K562 (cell line): ENCODE data around the gene RAB32. TPM values are rescaled to one million over a fixed set of nuclear protein-coding genes. Genes with fewer than 3 reads are reported as not detected.
A peak's percentile ranks its signal among the peaks of the same experiment; 100 is the strongest.

ENCODE experiments used
- ADNP ChIP-seq: fragments of 200-800 bp; sonication (Bioruptor generic); IDR thresholded peaks from 2 replicates; pipeline ENCODE4 v1.6.1; 2016; ENCODE audit warnings: missing genetic modification characterization, missing compliant biosample characterization
- ATF7 ChIP-seq: fragments of 450-650 bp; IDR thresholded peaks from 2 replicates; pipeline ENCODE4 v1.7.1; 2014; ENCODE audit warnings: mild to moderate bottlenecking, moderate library complexity
- CBFA2T2 ChIP-seq: fragments of 450-650 bp; conservative IDR thresholded peaks from 2 replicates; pipeline ENCODE4 v1.6.1; 2017; ENCODE audit warnings: mild to moderate bottlenecking
- E2F3 ChIP-seq: fragments of 250-450 bp; sonication (Bioruptor Pico); IDR thresholded peaks from 2 replicates; pipeline ENCODE4 v1.4.0; 2020; ENCODE audit warnings: mild to moderate bottlenecking
- EP300 ChIP-seq: IDR thresholded peaks from 2 replicates; pipeline ENCODE4 v1.6.1; 2012; ENCODE audit warnings: low read length, improper control_type of control experiment
- MTA1 ChIP-seq: fragments of 450-650 bp; IDR thresholded peaks from 2 replicates; pipeline ENCODE4 v1.6.1; 2017; ENCODE audit warnings: borderline replicate concordance
- NCOA2 ChIP-seq, 2 experiments: fragments of 450-650 bp; IDR thresholded peaks; 2 replicates each; pipeline ENCODE4 v1.6.1; 2018; ENCODE audit warnings: mild to moderate bottlenecking in 2 of 2, moderate library complexity in 1 of 2; ENCODE audit not compliant: partially characterized antibody in 2 of 2
- NFATC3 ChIP-seq: fragments of 450-650 bp; IDR thresholded peaks from 2 replicates; pipeline ENCODE4 v1.6.1; 2017; ENCODE audit warnings: mild to moderate bottlenecking
- SMARCE1 ChIP-seq: fragments of 450-650 bp; IDR thresholded peaks from 2 replicates; pipeline ENCODE4 v1.7.1; 2016; ENCODE audit warnings: mild to moderate bottlenecking
- TOE1 ChIP-seq, 2 experiments: fragments of 450-650 bp in 1 of 2; sonication (generic) in 1 of 2; formaldehyde crosslinking in 1 of 2; IDR thresholded peaks; 2 replicates each; pipeline versions ENCODE4 v1.7.1 to v1.8.0; 2016 to 2022; ENCODE audit warnings: borderline replicate concordance in 2 of 2, mild to moderate bottlenecking in 2 of 2, antibody characterized with exemption in 1 of 2, inconsistent platforms in 1 of 2, low read depth in 1 of 2, missing genetic modification reagents in 1 of 2, moderate library complexity in 1 of 2
- ZNF551 ChIP-seq: fragments of 250-450 bp; sonication (Bioruptor Pico); IDR thresholded peaks from 2 replicates; pipeline ENCODE4 v1.5.0; 2021; ENCODE audit warnings: mild to moderate bottlenecking, moderate library complexity
- ZNF76 ChIP-seq: fragments of 250-450 bp; sonication (Bioruptor Pico); IDR thresholded peaks from 2 replicates; pipeline ENCODE4 v1.4.0; 2020; ENCODE audit warnings: mild to moderate bottlenecking, moderate library complexity, borderline replicate concordance
- ZNF764 ChIP-seq: fragments of 250-450 bp; sonication (Bioruptor Pico); IDR thresholded peaks from 2 replicates; pipeline ENCODE4 v1.4.0; 2020; ENCODE audit warnings: low read depth, mild to moderate bottlenecking, moderate library complexity
- polyA plus RNA-seq, 8 experiments: library from polyadenylated mRNA; depleted of rRNA in 4 of 8; stranded (reverse) in 5 of 8; unstranded in 3 of 8; fragments of >200 nt; fragmentation: Nextera tagmentation in 2 of 8; fragmentation: Illumina TruSeq in 1 of 8; extraction: Ambion mirVana in 2 of 8; extraction: Trizol in 1 of 8; gene quantifications; 2 replicates each; pipeline versions ENCODE4 v1.2.1 to v1.2.3, GENCODE V29; 2011 to 2014; ENCODE audit warnings: inconsistent platforms in 1 of 8, missing spikeins in 1 of 8
- total RNA-seq, 7 experiments: library from RNA; depleted of rRNA in 6 of 7; stranded (reverse); fragments of >200 nt in 6 of 7; fragmentation: Illumina TruSeq in 2 of 7; extraction: Trizol in 2 of 7; gene quantifications; 2 replicates each; pipeline versions ENCODE4 v1.2.1 to v1.2.3, GENCODE V29; 2011 to 2021; ENCODE audit warnings: low replicate concordance in 1 of 7
- TF ChIP-seq, protein P1 (sequence below), 2 experiments: fragments of 450-650 bp; IDR thresholded peaks; 2 replicates each; pipeline ENCODE4 v1.6.1; 2018; ENCODE audit warnings: mild to moderate bottlenecking in 2 of 2, low read depth in 1 of 2; ENCODE audit not compliant: partially characterized antibody in 2 of 2
- TF ChIP-seq, protein P2 (sequence below), 2 experiments: fragments of 450-650 bp; conservative IDR thresholded peaks; 2 replicates each; pipeline ENCODE4 v1.6.1; 2017; ENCODE audit warnings: mild to moderate bottlenecking in 2 of 2, moderate library complexity in 2 of 2
- TF ChIP-seq, protein P3 (sequence below), 2 experiments: fragments of 150-350 bp in 1 of 2; IDR thresholded peaks; 2 replicates each; pipeline ENCODE4 v1.6.1; 2012 to 2016; ENCODE audit warnings: low read depth in 2 of 2, low read length in 2 of 2, mild to moderate bottlenecking in 1 of 2, moderate library complexity in 1 of 2
- TF ChIP-seq, protein P4 (sequence below): fragments of 450-650 bp; formaldehyde crosslinking; IDR thresholded peaks from 2 replicates; pipeline ENCODE4 v1.4.0; 2020; ENCODE audit warnings: mild to moderate bottlenecking

RAB32 gene
- total and polyA plus RNA-seq, 9 of the 15 experiments (the other 6 are each of a cell fraction or from before 2014, with no cell fraction given) = 2.5 to 16.6 (median 11.0) TPM

DNA sequence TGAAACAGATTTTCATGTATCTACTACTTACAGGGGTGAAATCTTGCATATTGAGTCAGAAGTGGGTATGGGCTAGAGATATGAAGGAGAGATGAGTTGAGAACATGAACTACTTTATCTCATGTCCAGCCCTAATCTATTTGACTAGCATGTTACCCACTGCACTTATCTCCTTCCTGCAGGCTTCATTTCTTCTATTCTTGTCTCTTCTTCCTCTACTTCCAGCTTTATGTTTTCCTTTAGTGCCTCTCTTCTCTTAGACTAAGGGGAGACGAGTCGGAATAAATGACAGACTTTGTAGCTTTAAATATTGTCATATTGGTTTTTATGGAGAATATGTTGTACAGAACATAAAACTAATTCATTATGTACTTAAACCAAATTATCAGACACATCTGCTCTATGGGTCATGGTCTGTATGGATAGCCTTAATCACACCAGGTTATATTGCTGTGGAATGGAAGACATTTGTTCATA, 5.3 kb downstream of the RAB32 start (continued):
- TF ChIP-seq, protein P1, sequence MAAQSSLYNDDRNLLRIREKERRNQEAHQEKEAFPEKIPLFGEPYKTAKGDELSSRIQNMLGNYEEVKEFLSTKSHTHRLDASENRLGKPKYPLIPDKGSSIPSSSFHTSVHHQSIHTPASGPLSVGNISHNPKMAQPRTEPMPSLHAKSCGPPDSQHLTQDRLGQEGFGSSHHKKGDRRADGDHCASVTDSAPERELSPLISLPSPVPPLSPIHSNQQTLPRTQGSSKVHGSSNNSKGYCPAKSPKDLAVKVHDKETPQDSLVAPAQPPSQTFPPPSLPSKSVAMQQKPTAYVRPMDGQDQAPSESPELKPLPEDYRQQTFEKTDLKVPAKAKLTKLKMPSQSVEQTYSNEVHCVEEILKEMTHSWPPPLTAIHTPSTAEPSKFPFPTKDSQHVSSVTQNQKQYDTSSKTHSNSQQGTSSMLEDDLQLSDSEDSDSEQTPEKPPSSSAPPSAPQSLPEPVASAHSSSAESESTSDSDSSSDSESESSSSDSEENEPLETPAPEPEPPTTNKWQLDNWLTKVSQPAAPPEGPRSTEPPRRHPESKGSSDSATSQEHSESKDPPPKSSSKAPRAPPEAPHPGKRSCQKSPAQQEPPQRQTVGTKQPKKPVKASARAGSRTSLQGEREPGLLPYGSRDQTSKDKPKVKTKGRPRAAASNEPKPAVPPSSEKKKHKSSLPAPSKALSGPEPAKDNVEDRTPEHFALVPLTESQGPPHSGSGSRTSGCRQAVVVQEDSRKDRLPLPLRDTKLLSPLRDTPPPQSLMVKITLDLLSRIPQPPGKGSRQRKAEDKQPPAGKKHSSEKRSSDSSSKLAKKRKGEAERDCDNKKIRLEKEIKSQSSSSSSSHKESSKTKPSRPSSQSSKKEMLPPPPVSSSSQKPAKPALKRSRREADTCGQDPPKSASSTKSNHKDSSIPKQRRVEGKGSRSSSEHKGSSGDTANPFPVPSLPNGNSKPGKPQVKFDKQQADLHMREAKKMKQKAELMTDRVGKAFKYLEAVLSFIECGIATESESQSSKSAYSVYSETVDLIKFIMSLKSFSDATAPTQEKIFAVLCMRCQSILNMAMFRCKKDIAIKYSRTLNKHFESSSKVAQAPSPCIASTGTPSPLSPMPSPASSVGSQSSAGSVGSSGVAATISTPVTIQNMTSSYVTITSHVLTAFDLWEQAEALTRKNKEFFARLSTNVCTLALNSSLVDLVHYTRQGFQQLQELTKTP (IDR thresholded peaks at IDR 0.05; ENCODE audit: low read depth in 1 of 2, partially characterized antibody in 2 of 2) = peak; percentile 56 to 65
- TF ChIP-seq ATF7 (peak; percentile 72), ZNF551 (CRISPR knock-in tag) (no peak), E2F3 (CRISPR knock-in tag) (no peak), MTA1 (peak; percentile 92), EP300 (peak; percentile 97), ZNF76 (CRISPR knock-in tag) (no peak), NCOA2 (IDR thresholded peaks at IDR 0.05; ENCODE audit: partially characterized antibody in 2 of 2) (peak; percentile 69 to 80), CBFA2T2 (peak; percentile 98), NFATC3 (0 out of 2 replicates have a peak, but pooled peaks have one; percentile 58), ADNP (tag) (peak; percentile 56; the same call in 1 of the 2 replicates), ZNF764 (no peak), TOE1 (IDR thresholded peaks at IDR 0.05; ENCODE audit: borderline replicate concordance) (peak; percentile 49; the same call in 1 of the 2 replicates), TOE1 (CRISPR knock-in tag; IDR thresholded peaks at IDR 0.05; ENCODE audit: borderline replicate concordance, low read depth) (no peak), SMARCE1 (peak; percentile 99)
- TF ChIP-seq, protein P2, sequence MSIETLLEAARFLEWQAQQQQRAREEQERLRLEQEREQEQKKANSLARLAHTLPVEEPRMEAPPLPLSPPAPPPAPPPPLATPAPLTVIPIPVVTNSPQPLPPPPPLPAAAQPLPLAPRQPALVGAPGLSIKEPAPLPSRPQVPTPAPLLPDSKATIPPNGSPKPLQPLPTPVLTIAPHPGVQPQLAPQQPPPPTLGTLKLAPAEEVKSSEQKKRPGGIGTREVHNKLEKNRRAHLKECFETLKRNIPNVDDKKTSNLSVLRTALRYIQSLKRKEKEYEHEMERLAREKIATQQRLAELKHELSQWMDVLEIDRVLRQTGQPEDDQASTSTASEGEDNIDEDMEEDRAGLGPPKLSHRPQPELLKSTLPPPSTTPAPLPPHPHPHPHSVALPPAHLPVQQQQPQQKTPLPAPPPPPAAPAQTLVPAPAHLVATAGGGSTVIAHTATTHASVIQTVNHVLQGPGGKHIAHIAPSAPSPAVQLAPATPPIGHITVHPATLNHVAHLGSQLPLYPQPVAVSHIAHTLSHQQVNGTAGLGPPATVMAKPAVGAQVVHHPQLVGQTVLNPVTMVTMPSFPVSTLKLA (conservative IDR thresholded peaks at IDR 0.05) = peak; percentile 17 to 58; a peak in 2 of 4 replicates
- TF ChIP-seq, protein P3, sequence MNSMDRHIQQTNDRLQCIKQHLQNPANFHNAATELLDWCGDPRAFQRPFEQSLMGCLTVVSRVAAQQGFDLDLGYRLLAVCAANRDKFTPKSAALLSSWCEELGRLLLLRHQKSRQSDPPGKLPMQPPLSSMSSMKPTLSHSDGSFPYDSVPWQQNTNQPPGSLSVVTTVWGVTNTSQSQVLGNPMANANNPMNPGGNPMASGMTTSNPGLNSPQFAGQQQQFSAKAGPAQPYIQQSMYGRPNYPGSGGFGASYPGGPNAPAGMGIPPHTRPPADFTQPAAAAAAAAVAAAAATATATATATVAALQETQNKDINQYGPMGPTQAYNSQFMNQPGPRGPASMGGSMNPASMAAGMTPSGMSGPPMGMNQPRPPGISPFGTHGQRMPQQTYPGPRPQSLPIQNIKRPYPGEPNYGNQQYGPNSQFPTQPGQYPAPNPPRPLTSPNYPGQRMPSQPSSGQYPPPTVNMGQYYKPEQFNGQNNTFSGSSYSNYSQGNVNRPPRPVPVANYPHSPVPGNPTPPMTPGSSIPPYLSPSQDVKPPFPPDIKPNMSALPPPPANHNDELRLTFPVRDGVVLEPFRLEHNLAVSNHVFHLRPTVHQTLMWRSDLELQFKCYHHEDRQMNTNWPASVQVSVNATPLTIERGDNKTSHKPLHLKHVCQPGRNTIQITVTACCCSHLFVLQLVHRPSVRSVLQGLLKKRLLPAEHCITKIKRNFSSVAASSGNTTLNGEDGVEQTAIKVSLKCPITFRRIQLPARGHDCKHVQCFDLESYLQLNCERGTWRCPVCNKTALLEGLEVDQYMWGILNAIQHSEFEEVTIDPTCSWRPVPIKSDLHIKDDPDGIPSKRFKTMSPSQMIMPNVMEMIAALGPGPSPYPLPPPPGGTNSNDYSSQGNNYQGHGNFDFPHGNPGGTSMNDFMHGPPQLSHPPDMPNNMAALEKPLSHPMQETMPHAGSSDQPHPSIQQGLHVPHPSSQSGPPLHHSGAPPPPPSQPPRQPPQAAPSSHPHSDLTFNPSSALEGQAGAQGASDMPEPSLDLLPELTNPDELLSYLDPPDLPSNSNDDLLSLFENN (IDR thresholded peaks at IDR 0.05; ENCODE audit: low read depth in 2 of 2, low read length in 2 of 2) = peak in 1 of 2 experiments; percentile 91; a peak in 2 of 4 replicates
- TF ChIP-seq, protein P4, sequence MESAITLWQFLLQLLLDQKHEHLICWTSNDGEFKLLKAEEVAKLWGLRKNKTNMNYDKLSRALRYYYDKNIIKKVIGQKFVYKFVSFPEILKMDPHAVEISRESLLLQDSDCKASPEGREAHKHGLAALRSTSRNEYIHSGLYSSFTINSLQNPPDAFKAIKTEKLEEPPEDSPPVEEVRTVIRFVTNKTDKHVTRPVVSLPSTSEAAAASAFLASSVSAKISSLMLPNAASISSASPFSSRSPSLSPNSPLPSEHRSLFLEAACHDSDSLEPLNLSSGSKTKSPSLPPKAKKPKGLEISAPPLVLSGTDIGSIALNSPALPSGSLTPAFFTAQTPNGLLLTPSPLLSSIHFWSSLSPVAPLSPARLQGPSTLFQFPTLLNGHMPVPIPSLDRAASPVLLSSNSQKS (CRISPR knock-in tag) = 0 out of 2 replicates have a peak, but pooled peaks have one; percentile 23
